PC-9 (cell line): ENCODE data around the gene CPSF2. TPM values are rescaled to one million over a fixed set of nuclear protein-coding genes. Genes with fewer than 3 reads are reported as not detected.

Source experiments
- BruUV-seq: library from RNA; stranded (reverse); fragments of 400-500 nt; replicated peaks from 2 replicates; lab custom pipeline; 2021; lab: Mats Ljungman, UMichigan
- CTCF ChIA-PET: fragments of 300-600 bp; sonication (Branson Sonifier 250); formaldehyde crosslinking; loops from one replicate; lab custom pipeline; 2022; ENCODE audit warnings: antibody characterized with exemption; lab: Charles Lee
- POLR2A ChIA-PET: fragments of 300-600 bp; sonication (Branson Sonifier 250); formaldehyde crosslinking; loops from one replicate; lab custom pipeline; 2022; ENCODE audit warnings: antibody characterized with exemption; ENCODE audit not compliant: unreplicated experiment; lab: Charles Lee
- DNase-seq, 2 experiments: peaks; one replicate each; pipeline versions ENCODE4 v3.0.0 to v3.0.0-alpha.2; 2015 to 2022; ENCODE audit warnings: mixed read lengths in 1 of 2
- H2AFZ ChIP-seq: fragments of 200-600 bp; sonication (generic); 2 replicates; pipeline ENCODE4 v1.8.1; 2017; ENCODE audit warnings: antibody characterized with exemption
- H3F3A ChIP-seq: fragments of 200-600 bp; sonication (generic); 2 replicates; pipeline ENCODE4 v1.8.1; 2017; ENCODE audit warnings: antibody characterized with exemption, mild to moderate bottlenecking, low read depth; ENCODE audit not compliant: insufficient read depth
- H3K27ac ChIP-seq: fragments of 200-600 bp; sonication (generic); 2 replicates; pipeline ENCODE4 v1.6.1; 2016; ENCODE audit warnings: mixed run types
- H3K27me3 ChIP-seq: fragments of 200-600 bp; sonication (generic); 2 replicates; pipeline ENCODE4 v1.6.1; 2016; ENCODE audit warnings: low read depth, mixed run types; ENCODE audit not compliant: insufficient read depth
- H3K36me3 ChIP-seq: fragments of 200-600 bp; sonication (generic); 2 replicates; pipeline ENCODE4 v1.6.1; 2016; ENCODE audit warnings: low read depth, mixed run types
- H3K4me1 ChIP-seq: fragments of 200-600 bp; sonication (generic); replicated peaks from 2 replicates; pipeline ENCODE4 v1.6.1; 2016; ENCODE audit warnings: mixed run types; ENCODE audit not compliant: insufficient read depth
- H3K4me2 ChIP-seq: fragments of 200-600 bp; sonication (generic); 2 replicates; pipeline ENCODE4 v1.6.1; 2017; ENCODE audit warnings: mixed run types
- H3K4me3 ChIP-seq: fragments of 200-600 bp; sonication (generic); 2 replicates; pipeline ENCODE4 v1.6.1; 2016; ENCODE audit warnings: mixed run types
- H3K79me2 ChIP-seq: fragments of 200-600 bp; sonication (generic); 2 replicates; pipeline ENCODE4 v1.6.1; 2017; ENCODE audit warnings: low read depth, mixed run types
- H3K9me2 ChIP-seq: fragments of 200-600 bp; sonication (generic); 2 replicates; pipeline ENCODE4 v1.8.1; 2017; ENCODE audit warnings: mild to moderate bottlenecking; ENCODE audit not compliant: insufficient read depth
- H3K9me3 ChIP-seq: fragments of 200-600 bp; sonication (generic); 2 replicates; pipeline ENCODE4 v1.8.1; 2016; ENCODE audit warnings: low read depth; ENCODE audit not compliant: insufficient read depth
- H4K20me1 ChIP-seq: fragments of 200-600 bp; sonication (generic); 2 replicates; pipeline ENCODE4 v1.8.1; 2017; ENCODE audit not compliant: insufficient read depth
- CTCF ChIP-seq: fragments of 200-600 bp; sonication (generic); conservative IDR thresholded peaks from 2 replicates; pipeline ENCODE4 v1.6.1; 2017; ENCODE audit warnings: mixed run types, antibody characterized with exemption, mild to moderate bottlenecking, moderate library complexity
- EZH2 ChIP-seq: fragments of 200-600 bp; sonication (generic); IDR thresholded peaks from 2 replicates; pipeline ENCODE4 v1.8.0; 2017; ENCODE audit warnings: antibody characterized with exemption, low read depth
- intact Hi-C: fragments of 100-400 bp; cut with micrococcal nuclease; formaldehyde crosslinking; loops from one replicate; pipeline ENCODE4 v1.10.0; 2022; ENCODE audit not compliant: unreplicated experiment
- total RNA-seq: library from RNA; stranded (reverse); gene quantifications from 2 replicates; pipeline ENCODE4 v1.2.3, GENCODE V29; 2021

The CPSF2 gene
- total RNA-seq, 1 experiment from 2014 or later = 23.0 TPM

DNA sequence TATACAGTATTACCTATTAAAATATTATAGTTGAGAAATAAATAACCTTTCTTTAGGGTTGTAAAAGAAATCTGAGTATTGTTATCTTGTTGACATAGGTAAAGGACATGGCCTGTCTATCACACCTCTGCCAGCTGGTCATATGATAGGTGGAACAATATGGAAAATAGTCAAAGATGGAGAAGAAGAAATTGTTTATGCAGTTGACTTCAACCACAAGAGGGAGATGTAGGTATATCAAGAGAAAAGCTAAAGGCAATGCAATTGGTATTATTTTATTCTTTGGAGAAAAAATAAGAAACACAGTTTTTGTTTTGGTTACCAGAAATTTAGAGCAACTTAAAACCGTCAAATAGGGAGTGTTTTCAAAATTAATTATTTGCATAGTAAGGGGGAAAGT is 13.5 kb downstream of the CPSF2 start:
- CTCF ChIA-PET = no interaction called here

GRCh38 chr14:92143309-92143708 is 21.5 kb downstream of the CPSF2 start:
- Histone ChIP-seq H3K36me3 (no peaks in the 10 kb centered on the region), H4K20me1 (no peaks in the 10 kb centered on the region), H3K4me3 (no peak overlapping the region), H3K9me3 (no peaks in the 10 kb centered on the region), H3K79me2 (no peaks in the 10 kb centered on the region), H3K27me3 (no peaks in the 10 kb centered on the region), H3K4me2 (no peak overlapping the region), H3K27ac (no peak overlapping the region), H3F3A (no peaks in the 10 kb centered on the region), H2AFZ (no peak overlapping the region), H3K4me1 (no peaks in the 10 kb centered on the region), H3K9me2 (no peaks in the 10 kb centered on the region)
- intact Hi-C loops = no loop called here
- POLR2A ChIA-PET = no interaction called here
- DNase-seq = no peak
- no peak for TF ChIP-seq EZH2
- no peak for TF ChIP-seq CTCF
- CTCF ChIA-PET = no interaction called here
- BruUV-seq = no TSS peak

More for the DNA sequence above, 13.5 kb downstream of the CPSF2 start:
- no peaks in the 10 kb centered on the region for H3K9me2 ChIP-seq
- H3K4me1 ChIP-seq = no peaks in the 10 kb centered on the region
- TF ChIP-seq EZH2 (no peak), CTCF (peak; percentile 73)
- no peak overlapping the region for H3K4me3 ChIP-seq
- no peaks in the 10 kb centered on the region for H3K9me3 ChIP-seq
- peaks cover 5% of the 10 kb centered on the region; the same call in 1 of the 2 replicates for H3K36me3 ChIP-seq
- POLR2A ChIA-PET = interaction anchor here (0.8 kb wide), 1 partner anchor 11 kb away, joined by 5 read pairs; no protein-coding TSS in a partner anchor
- no peak overlapping the region for H3K27ac ChIP-seq
- BruUV-seq = no TSS peak
- H4K20me1 ChIP-seq = no peaks in the 10 kb centered on the region
- DNase-seq = no peak
- H3F3A ChIP-seq = 0 out of 2 replicates have a peak, but pooled peaks cover 4% of the 10 kb centered on the region
- H3K79me2 ChIP-seq = no peaks in the 10 kb centered on the region
- H3K27me3 ChIP-seq = no peaks in the 10 kb centered on the region
- intact Hi-C loops = loop anchor here (10.0 kb wide), 1 partner anchor 320 kb away; no protein-coding TSS in a partner anchor
- H3K4me2 ChIP-seq = no peak overlapping the region
- no peak overlapping the region for H2AFZ ChIP-seq

GRCh38 chr14:92143962-92144361 is 22.2 kb downstream of the CPSF2 start:
- Histone ChIP-seq H3K36me3 (no peaks in the 10 kb centered on the region), H2AFZ (no peak overlapping the region), H3F3A (no peaks in the 10 kb centered on the region), H3K9me2 (no peaks in the 10 kb centered on the region), H3K4me1 (no peaks in the 10 kb centered on the region), H3K27ac (no peak overlapping the region), H3K9me3 (no peaks in the 10 kb centered on the region), H4K20me1 (no peaks in the 10 kb centered on the region), H3K27me3 (no peaks in the 10 kb centered on the region), H3K4me2 (no peak overlapping the region), H3K79me2 (no peaks in the 10 kb centered on the region), H3K4me3 (no peak overlapping the region)
- intact Hi-C loops = no loop called here
- no peak for DNase-seq
- CTCF ChIA-PET = no interaction called here
- BruUV-seq = no TSS peak
- POLR2A ChIA-PET = no interaction called here
- no peak for TF ChIP-seq CTCF
- no peak for TF ChIP-seq EZH2
